Measurements from ENCODE around the gene ZNF521. TPM values are rescaled to one million over a fixed set of nuclear protein-coding genes. Genes with fewer than 3 reads are reported as not detected.

ZNF521 gene
- polyA plus RNA-seq, 3 donors: 0.07 to 0.20 TPM; not detected in 1

GRCh38 chr18:25112821-25113434 is 239.0 kb downstream of the ZNF521 start:
- H3K9ac ChIP-seq (ENCODE audit: insufficient read depth, low read length, poor library complexity, severe bottlenecking): no peak overlapping the region
- H3K36me3 Mint-ChIP-seq: no peaks in the 10 kb centered on the region
- no peak overlapping the region for H3K4me3 ChIP-seq (replicated peaks in 1 of 3; ENCODE audit: low read depth in 2 of 3, low read length in 3 of 3)
- no peaks in the 10 kb centered on the region for H4K20me1 ChIP-seq (ENCODE audit: insufficient read depth, low read length)
- H3K4me2 ChIP-seq (replicated peaks; ENCODE audit: extremely low read depth, low read length, poor library complexity, severe bottlenecking): no peak overlapping the region
- no peaks in the 10 kb centered on the region for H3K4me1 ChIP-seq (ENCODE audit: control insufficient read depth in 1 of 2, insufficient read depth in 2 of 2, low read length in 2 of 2)
- H3K9me3 ChIP-seq (replicated peaks in 1 of 2; ENCODE audit: control insufficient read depth in 1 of 2, insufficient read depth in 1 of 2, low read length in 2 of 2): no peaks in the 10 kb centered on the region
- no peaks in the 10 kb centered on the region for H3K79me2 ChIP-seq (ENCODE audit: insufficient read depth, low read length)
- H3K27me3 Mint-ChIP-seq (ENCODE audit: low read depth in 3 of 3): peaks cover 0 to 2% (median 0%) of the 10 kb centered on the region in 3 donors
- intact Hi-C loops (cut with micrococcal nuclease): no loop called here
- peaks cover 0 to 6% (median 4%) of the 10 kb centered on the region in 7 donors for H3K9me3 Mint-ChIP-seq
- H3K27me3 ChIP-seq (ENCODE audit: control insufficient read depth in 2 of 2, insufficient read depth in 2 of 2, low read length in 2 of 2): no peaks in the 10 kb centered on the region
- H3K27ac ChIP-seq (ENCODE audit: low read depth in 1 of 2, low read length in 2 of 2): no peak overlapping the region
- TF ChIP-seq CTCF (IDR thresholded peaks at IDR 0.05): no peak
- peaks cover 4% of the 10 kb centered on the region for H3K4me1 Mint-ChIP-seq
- WGBS (ENCODE audit: insufficient coverage): 100% methylated on average over 3 of the region's 7 CpGs
- H3K27ac Mint-ChIP-seq: no peak overlapping the region
- H3K4me3 Mint-ChIP-seq: no peak overlapping the region
- DNase-seq: no peak
- H2AFZ ChIP-seq (ENCODE audit: insufficient read depth, low read depth, low read length, poor library complexity, severe bottlenecking): peak overlapping the region; percentile 27
- H3K36me3 ChIP-seq (replicated peaks in 1 of 2; ENCODE audit: control insufficient read depth in 1 of 2, insufficient read depth in 2 of 2, low read length in 2 of 2): no peaks in the 10 kb centered on the region

- Histone ChIP-seq H3K27ac (ENCODE audit: low read depth in 1 of 2, low read length in 2 of 2) (no peak overlapping the region), H3K79me2 (ENCODE audit: insufficient read depth, low read length) (no peaks in the 10 kb centered on the region), H3K4me2 (replicated peaks; ENCODE audit: extremely low read depth, low read length, poor library complexity, severe bottlenecking) (no peak overlapping the region), H3K9ac (ENCODE audit: insufficient read depth, low read length, poor library complexity, severe bottlenecking) (no peak overlapping the region), H3K4me3 (replicated peaks in 1 of 3; ENCODE audit: low read depth in 2 of 3, low read length in 3 of 3) (no peak overlapping the region), H3K9me3 (replicated peaks in 1 of 2; ENCODE audit: control insufficient read depth in 1 of 2, insufficient read depth in 1 of 2, low read length in 2 of 2) (no peaks in the 10 kb centered on the region), H4K20me1 (ENCODE audit: insufficient read depth, low read length) (no peaks in the 10 kb centered on the region), H2AFZ (ENCODE audit: insufficient read depth, low read depth, low read length, poor library complexity, severe bottlenecking) (no peak overlapping the region), H3K36me3 (replicated peaks in 1 of 2; ENCODE audit: control insufficient read depth in 1 of 2, insufficient read depth in 2 of 2, low read length in 2 of 2) (no peaks in the 10 kb centered on the region), H3K27me3 (ENCODE audit: control insufficient read depth in 2 of 2, insufficient read depth in 2 of 2, low read length in 2 of 2) (no peaks in the 10 kb centered on the region), H3K4me1 (ENCODE audit: control insufficient read depth in 1 of 2, insufficient read depth in 2 of 2, low read length in 2 of 2) (no peaks in the 10 kb centered on the region)
- H3K9me3 Mint-ChIP-seq: peaks cover 0 to 3% (median 0%) of the 10 kb centered on the region in 7 donors
- intact Hi-C loops (cut with micrococcal nuclease): no loop called here
- H3K27me3 Mint-ChIP-seq (ENCODE audit: low read depth in 3 of 3): peaks cover 0 to 2% (median 0%) of the 10 kb centered on the region in 3 donors
- no peak for TF ChIP-seq CTCF (IDR thresholded peaks at IDR 0.05)
- no peak overlapping the region for H3K27ac Mint-ChIP-seq
- DNase-seq: no peak
- H3K4me1 Mint-ChIP-seq: peaks cover 4% of the 10 kb centered on the region
- H3K36me3 Mint-ChIP-seq: no peaks in the 10 kb centered on the region
- no peak overlapping the region for H3K4me3 Mint-ChIP-seq
- 94% methylated on average over 9 of the region's 13 CpGs for WGBS (ENCODE audit: insufficient coverage)
Measured at GRCh38 chr18:25111377-25112288, 240.3 kb downstream of the ZNF521 start.

Measured in CD14-positive monocyte (primary cell).